Measurements from ENCODE around the gene FAM171A1.

The FAM171A1 gene

DNA sequence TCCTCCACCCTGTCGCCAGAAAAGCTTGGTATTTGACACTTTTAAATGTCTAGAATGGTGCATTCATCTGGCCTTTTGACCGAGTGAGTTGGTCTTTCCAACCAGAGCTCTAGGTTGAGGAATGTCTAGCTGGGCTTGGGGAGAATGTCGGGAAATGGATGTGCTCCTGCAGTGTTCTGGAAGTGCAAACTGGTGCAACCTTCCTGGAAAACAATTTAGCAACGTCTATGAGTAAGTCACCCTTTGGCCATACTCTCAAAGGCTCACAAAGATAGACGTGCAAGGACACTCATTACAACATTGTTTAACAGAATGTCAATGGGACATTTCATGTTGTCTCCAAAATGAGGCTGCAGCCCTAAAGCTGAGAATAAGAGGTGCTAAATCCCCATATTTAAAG is 190.4 kb downstream of the FAM171A1 start:
- no peak overlapping the region for H2AFZ ChIP-seq (ENCODE audit: low read depth, low read length)
- H3K9ac ChIP-seq (ENCODE audit: low read length) = no peak overlapping the region
- H3K9me3 ChIP-seq (ENCODE audit: insufficient read depth, low read length) = no peaks in the 10 kb centered on the region
- no peaks in the 10 kb centered on the region for H3K79me2 ChIP-seq (ENCODE audit: low read length)
- no peak for TF ChIP-seq EZH2phosphoT487 (IDR thresholded peaks at IDR 0.05; ENCODE audit: low read depth)
- TF ChIP-seq, protein P1, sequence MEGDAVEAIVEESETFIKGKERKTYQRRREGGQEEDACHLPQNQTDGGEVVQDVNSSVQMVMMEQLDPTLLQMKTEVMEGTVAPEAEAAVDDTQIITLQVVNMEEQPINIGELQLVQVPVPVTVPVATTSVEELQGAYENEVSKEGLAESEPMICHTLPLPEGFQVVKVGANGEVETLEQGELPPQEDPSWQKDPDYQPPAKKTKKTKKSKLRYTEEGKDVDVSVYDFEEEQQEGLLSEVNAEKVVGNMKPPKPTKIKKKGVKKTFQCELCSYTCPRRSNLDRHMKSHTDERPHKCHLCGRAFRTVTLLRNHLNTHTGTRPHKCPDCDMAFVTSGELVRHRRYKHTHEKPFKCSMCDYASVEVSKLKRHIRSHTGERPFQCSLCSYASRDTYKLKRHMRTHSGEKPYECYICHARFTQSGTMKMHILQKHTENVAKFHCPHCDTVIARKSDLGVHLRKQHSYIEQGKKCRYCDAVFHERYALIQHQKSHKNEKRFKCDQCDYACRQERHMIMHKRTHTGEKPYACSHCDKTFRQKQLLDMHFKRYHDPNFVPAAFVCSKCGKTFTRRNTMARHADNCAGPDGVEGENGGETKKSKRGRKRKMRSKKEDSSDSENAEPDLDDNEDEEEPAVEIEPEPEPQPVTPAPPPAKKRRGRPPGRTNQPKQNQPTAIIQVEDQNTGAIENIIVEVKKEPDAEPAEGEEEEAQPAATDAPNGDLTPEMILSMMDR (IDR thresholded peaks at IDR 0.05; ENCODE audit: low read depth, low read length) = no peak
- H4K20me1 ChIP-seq (ENCODE audit: insufficient read depth, low read length) = no peaks in the 10 kb centered on the region
- no peak overlapping the region for H3K4me2 ChIP-seq (ENCODE audit: low read length)
- H3K27ac ChIP-seq (ENCODE audit: low read length) = no peak overlapping the region
- no peak overlapping the region for H3K4me3 ChIP-seq (ENCODE audit: low read length)
- no peaks in the 10 kb centered on the region for H3K36me3 ChIP-seq (replicated peaks; ENCODE audit: low read depth, low read length)
- H3K4me1 ChIP-seq (ENCODE audit: low read length) = no peaks in the 10 kb centered on the region
- no peaks in the 10 kb centered on the region for H3K27me3 ChIP-seq (ENCODE audit: low read depth, low read length)

DNA sequence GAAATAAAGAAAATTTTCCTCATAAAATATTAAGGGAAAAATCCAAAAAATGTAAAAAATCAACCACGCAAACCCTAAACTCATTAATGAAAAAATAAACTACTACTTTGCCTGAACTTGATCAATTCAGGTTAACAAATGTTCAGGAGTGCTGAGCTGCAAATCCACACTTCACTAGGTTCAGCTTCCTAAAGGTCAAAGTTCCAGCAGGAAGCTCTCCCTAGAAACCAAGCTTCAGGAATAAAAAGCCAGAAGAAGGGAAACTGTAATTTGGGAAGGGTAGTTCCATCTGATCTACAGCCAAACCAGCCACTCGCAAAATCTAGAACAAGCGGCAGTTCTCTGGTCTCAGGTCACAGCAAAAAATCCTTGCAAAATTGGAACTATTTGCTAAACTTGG is 194.8 kb downstream of the FAM171A1 start:
- Histone ChIP-seq H3K4me2 (ENCODE audit: low read length) (no peak overlapping the region), H3K4me3 (ENCODE audit: low read length) (no peak overlapping the region), H4K20me1 (ENCODE audit: insufficient read depth, low read length) (no peaks in the 10 kb centered on the region), H3K27me3 (ENCODE audit: low read depth, low read length) (no peaks in the 10 kb centered on the region), H3K79me2 (ENCODE audit: low read length) (no peaks in the 10 kb centered on the region), H3K9ac (ENCODE audit: low read length) (no peak overlapping the region), H3K9me3 (ENCODE audit: insufficient read depth, low read length) (no peaks in the 10 kb centered on the region), H3K4me1 (ENCODE audit: low read length) (no peaks in the 10 kb centered on the region), H2AFZ (ENCODE audit: low read depth, low read length) (no peak overlapping the region), H3K36me3 (replicated peaks; ENCODE audit: low read depth, low read length) (no peaks in the 10 kb centered on the region), H3K27ac (ENCODE audit: low read length) (no peak overlapping the region)
- no peak for TF ChIP-seq EZH2phosphoT487 (IDR thresholded peaks at IDR 0.05; ENCODE audit: low read depth)
- TF ChIP-seq, protein P1 (IDR thresholded peaks at IDR 0.05; ENCODE audit: low read depth, low read length) = no peak

DNA sequence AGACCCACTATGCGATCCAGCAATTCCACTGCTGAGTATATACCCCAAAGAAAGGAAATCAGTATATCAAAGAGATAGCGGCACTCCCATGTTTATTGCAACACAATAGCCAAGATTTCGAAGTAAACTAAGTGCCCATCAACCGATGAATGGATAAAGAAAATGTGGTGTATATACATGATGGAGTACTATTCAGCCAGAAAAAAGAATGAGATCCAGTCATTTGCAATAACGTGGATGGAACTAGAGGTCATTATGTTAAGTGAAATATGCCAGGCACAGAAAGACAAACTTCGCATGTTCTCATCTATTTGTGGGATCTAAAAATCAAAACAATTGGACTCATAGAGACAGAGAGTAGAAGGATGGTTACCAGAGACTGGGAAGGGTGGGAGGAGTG is 195.5 kb downstream of the FAM171A1 start:
- Histone ChIP-seq H2AFZ (ENCODE audit: low read depth, low read length) (no peak overlapping the region), H3K27me3 (ENCODE audit: low read depth, low read length) (no peaks in the 10 kb centered on the region), H4K20me1 (ENCODE audit: insufficient read depth, low read length) (no peaks in the 10 kb centered on the region), H3K9ac (ENCODE audit: low read length) (no peak overlapping the region), H3K9me3 (ENCODE audit: insufficient read depth, low read length) (no peaks in the 10 kb centered on the region), H3K79me2 (ENCODE audit: low read length) (no peaks in the 10 kb centered on the region), H3K4me1 (ENCODE audit: low read length) (no peaks in the 10 kb centered on the region), H3K36me3 (replicated peaks; ENCODE audit: low read depth, low read length) (no peaks in the 10 kb centered on the region), H3K27ac (ENCODE audit: low read length) (no peak overlapping the region), H3K4me2 (ENCODE audit: low read length) (no peak overlapping the region), H3K4me3 (ENCODE audit: low read length) (no peak overlapping the region)
- TF ChIP-seq EZH2phosphoT487 (IDR thresholded peaks at IDR 0.05; ENCODE audit: low read depth) = no peak
- TF ChIP-seq, protein P1 (IDR thresholded peaks at IDR 0.05; ENCODE audit: low read depth, low read length) = no peak

DNA sequence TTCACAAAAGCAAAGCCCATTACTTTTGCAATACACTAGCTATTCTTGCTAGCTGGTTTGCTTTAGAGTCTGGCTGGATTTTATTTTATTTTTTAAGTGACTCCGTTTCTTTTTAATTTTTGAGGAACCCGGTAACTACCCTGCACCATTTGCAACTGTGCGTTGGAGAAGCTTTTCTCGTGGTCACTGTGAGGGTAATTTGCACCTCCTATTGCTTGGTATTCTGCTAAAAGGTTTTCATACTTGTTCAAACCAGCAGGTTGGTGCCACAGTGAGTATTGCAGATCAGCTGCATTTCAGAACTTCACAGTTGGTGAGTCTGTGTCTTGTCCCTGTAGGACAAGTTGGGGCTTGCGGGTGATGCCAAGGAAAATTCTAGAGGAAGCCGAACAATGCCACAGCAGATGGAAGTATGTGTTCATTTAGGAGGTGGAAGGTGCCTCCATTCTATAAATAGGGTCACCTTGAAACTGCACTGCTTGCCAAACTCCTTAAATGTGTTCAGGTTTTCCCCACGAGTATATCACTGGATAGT is 198.7 kb downstream of the FAM171A1 start:
- H3K4me1 ChIP-seq (ENCODE audit: low read length) = peaks cover 1% of the 10 kb centered on the region; the same call in 1 of the 2 replicates
- H3K27me3 ChIP-seq (ENCODE audit: low read depth, low read length) = 0 out of 2 replicates have a peak, but pooled peaks cover 5% of the 10 kb centered on the region
- no peak overlapping the region for H3K27ac ChIP-seq (ENCODE audit: low read length)
- no peaks in the 10 kb centered on the region for H4K20me1 ChIP-seq (ENCODE audit: insufficient read depth, low read length)
- TF ChIP-seq, protein P1 (IDR thresholded peaks at IDR 0.05; ENCODE audit: low read depth, low read length) = no peak
- TF ChIP-seq EZH2phosphoT487 (IDR thresholded peaks at IDR 0.05; ENCODE audit: low read depth) = no peak
- no peak overlapping the region for H3K4me3 ChIP-seq (ENCODE audit: low read length)
- no peak overlapping the region for H2AFZ ChIP-seq (ENCODE audit: low read depth, low read length)
- no peaks in the 10 kb centered on the region for H3K36me3 ChIP-seq (replicated peaks; ENCODE audit: low read depth, low read length)
- no peak overlapping the region for H3K4me2 ChIP-seq (ENCODE audit: low read length)
- H3K79me2 ChIP-seq (ENCODE audit: low read length) = no peaks in the 10 kb centered on the region
- no peaks in the 10 kb centered on the region for H3K9me3 ChIP-seq (ENCODE audit: insufficient read depth, low read length)
- H3K9ac ChIP-seq (ENCODE audit: low read length) = no peak overlapping the region

All from OCI-LY3 (cell line).